OCI-LY7 (cell line): ENCODE results near the gene ERLIN1. TPM values are rescaled to one million over a fixed set of nuclear protein-coding genes. Genes with fewer than 3 reads are reported as not detected.

Experiments
- BruUV-seq: library from RNA; stranded (reverse); fragments of 400-500 nt; replicated peaks from 2 replicates; lab custom pipeline; 2021; lab: Mats Ljungman, UMichigan
- CTCF ChIA-PET: fragments of 300-600 bp; sonication (Branson Sonifier 250); formaldehyde crosslinking; loops from one replicate; lab custom pipeline; 2022; ENCODE audit warnings: antibody characterized with exemption; ENCODE audit not compliant: unreplicated experiment; lab: Charles Lee
- POLR2A ChIA-PET: fragments of 300-600 bp; sonication (Branson Sonifier 250); formaldehyde crosslinking; loops from one replicate; lab custom pipeline; 2022; ENCODE audit warnings: antibody characterized with exemption; lab: Charles Lee
- DNase-seq: peaks from one replicate; pipeline ENCODE4 v3.0.0-alpha.2; 2015; ENCODE audit warnings: low spot score
- H2AFZ ChIP-seq: fragments of 200-600 bp; sonication (generic), shearing (Covaris generic); 2 replicates; pipeline ENCODE4 v1.6.1; 2014; ENCODE audit warnings: mild to moderate bottlenecking, antibody characterized with exemption, low read length, moderate library complexity
- H3K27ac ChIP-seq: fragments of 200-600 bp; sonication (generic); 2 replicates; pipeline ENCODE4 v1.5.1; 2014; ENCODE audit warnings: mixed run types, low read depth, mild to moderate bottlenecking, moderate library complexity, low read length, inconsistent platforms; ENCODE audit not compliant: poor library complexity, severe bottlenecking
- H3K36me3 ChIP-seq: fragments of 200-600 bp; sonication (generic); 2 replicates; pipeline ENCODE4 v1.6.1; 2014; ENCODE audit warnings: mild to moderate bottlenecking, antibody characterized with exemption, low read length, moderate library complexity, mixed read lengths; ENCODE audit not compliant: insufficient read depth
- H3K4me1 ChIP-seq: fragments of 200-600 bp; sonication (generic); 2 replicates; pipeline ENCODE4 v1.5.1; 2014; ENCODE audit warnings: mild to moderate bottlenecking, low read length; ENCODE audit not compliant: insufficient read depth, poor library complexity, severe bottlenecking
- H3K4me2 ChIP-seq: fragments of 200-600 bp; sonication (generic); 2 replicates; pipeline ENCODE4 v1.6.1; 2014; ENCODE audit warnings: mild to moderate bottlenecking, low read length
- H3K4me3 ChIP-seq: fragments of 200-600 bp; sonication (generic); 2 replicates; pipeline ENCODE4 v1.5.1; 2014; ENCODE audit warnings: mild to moderate bottlenecking, low read depth, low read length; ENCODE audit not compliant: poor library complexity, severe bottlenecking
- H3K79me2 ChIP-seq: fragments of 200-600 bp; sonication (generic); 2 replicates; pipeline ENCODE4 v1.6.1; 2016; ENCODE audit warnings: low read depth, mild to moderate bottlenecking, low read length, moderate library complexity, mixed read lengths; ENCODE audit not compliant: insufficient read depth
- H3K9me2 ChIP-seq: fragments of 200-600 bp; sonication (generic); 2 replicates; pipeline ENCODE4 v1.6.1; 2016; ENCODE audit warnings: mild to moderate bottlenecking, low read length, mixed read lengths; ENCODE audit not compliant: insufficient read depth
- H3K9me3 ChIP-seq: fragments of 200-600 bp; sonication (generic); 2 replicates; pipeline ENCODE4 v1.6.1; 2014; ENCODE audit warnings: mild to moderate bottlenecking, mixed run types, low read length, mixed read lengths
- H4K20me1 ChIP-seq: fragments of 200-600 bp; sonication (generic); 2 replicates; pipeline ENCODE4 v1.6.1; 2014; ENCODE audit warnings: mild to moderate bottlenecking, antibody characterized with exemption, low read length, moderate library complexity, mixed read lengths; ENCODE audit not compliant: insufficient read depth
- EZH2phosphoT487 ChIP-seq: fragments of 200-600 bp; sonication (generic); IDR thresholded peaks from 2 replicates; pipeline ENCODE4 v1.6.1; 2018; ENCODE audit warnings: low read depth, borderline replicate concordance, mild to moderate bottlenecking, mixed run types, antibody characterized with exemption, low read length, moderate library complexity, mixed read lengths
- intact Hi-C: fragments of 100-400 bp; cut with micrococcal nuclease; formaldehyde crosslinking; loops from one replicate; pipeline ENCODE4 v1.10.0; 2022; ENCODE audit not compliant: unreplicated experiment
- total RNA-seq, 2 experiments: library from RNA; depleted of rRNA in 1 of 2; stranded (reverse); fragments of >200 nt in 1 of 2; shearing (Covaris generic) in 1 of 2; gene quantifications; 2 replicates each; pipeline ENCODE4 v1.2.3, GENCODE V29; 2014 to 2022
- TF ChIP-seq, protein P1 (sequence below): fragments of 200-600 bp; sonication (generic); conservative IDR thresholded peaks from 2 replicates; pipeline ENCODE4 v1.5.1; 2014; ENCODE audit warnings: mild to moderate bottlenecking, antibody characterized with exemption, low read length, moderate library complexity, mixed read lengths

The ERLIN1 gene
- total RNA-seq, 2 experiments from 2014 or later = 24.1 to 26.7 TPM

DNA sequence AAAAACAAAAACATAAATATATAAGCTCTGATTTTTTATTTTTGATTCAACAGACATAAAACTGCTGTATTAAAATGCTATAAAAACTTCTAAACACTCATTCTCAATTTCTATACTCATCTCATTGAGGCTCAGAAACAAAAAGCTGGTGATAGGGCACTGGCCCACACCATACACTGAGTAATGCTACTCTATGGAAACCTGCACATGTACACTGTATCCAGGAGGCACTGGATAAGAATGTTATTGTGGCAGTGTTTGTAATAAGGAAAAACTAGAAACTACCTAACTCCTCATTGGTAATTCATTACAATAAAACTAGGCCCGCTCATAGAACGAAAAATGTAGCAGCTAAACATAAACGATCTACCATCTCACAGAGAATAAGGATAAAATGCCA is 23.1 kb downstream of the ERLIN1 start:
- CTCF ChIA-PET = no interaction called here
- no TSS peak for BruUV-seq

DNA sequence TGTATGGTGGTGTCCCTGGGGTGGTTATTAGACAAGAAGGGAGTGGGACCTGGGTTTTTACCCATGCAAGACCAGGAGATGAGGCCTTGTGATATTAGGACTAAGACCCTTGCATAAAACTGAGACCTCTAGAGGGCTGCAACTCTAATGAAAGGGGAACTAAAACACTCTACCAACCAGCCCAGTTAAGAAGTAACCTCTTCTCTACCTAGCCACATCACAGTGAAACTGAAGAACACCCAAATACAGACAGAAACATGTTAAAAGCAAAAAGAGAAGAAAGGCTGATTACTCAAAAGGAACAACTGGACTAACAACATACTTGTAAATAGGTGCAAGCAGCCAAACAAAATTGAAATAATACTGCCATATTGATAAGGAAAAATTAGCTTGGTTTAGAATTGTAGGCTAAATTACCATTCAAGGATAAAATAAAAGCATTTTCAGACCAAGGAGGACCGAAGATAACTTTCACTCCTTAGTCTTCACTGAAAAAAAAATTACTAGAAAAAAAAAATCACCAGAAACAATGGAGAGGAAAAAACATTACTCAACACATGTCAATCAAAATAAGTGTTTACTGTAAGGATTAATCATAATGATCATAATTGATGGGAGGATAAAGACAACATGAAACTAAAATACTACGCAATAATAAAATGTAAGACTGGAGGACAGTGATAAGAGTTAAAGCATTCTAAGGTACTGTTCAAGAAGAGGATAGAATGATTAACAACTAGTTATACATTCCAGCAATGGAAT is 27.6 kb downstream of the ERLIN1 start:
- Histone ChIP-seq H2AFZ (no peak overlapping the region), H3K9me2 (no peaks in the 10 kb centered on the region), H4K20me1 (no peaks in the 10 kb centered on the region), H3K4me3 (no peak overlapping the region), H3K4me2 (no peak overlapping the region), H3K27ac (no peak overlapping the region), H3K79me2 (peaks cover 28% of the 10 kb centered on the region; the same call in 1 of the 2 replicates), H3K4me1 (no peaks in the 10 kb centered on the region), H3K36me3 (peaks cover 97% of the 10 kb centered on the region), H3K9me3 (0 out of 2 replicates have a peak, but pooled peaks cover 8% of the 10 kb centered on the region)
- no TSS peak for BruUV-seq
- ChIA-PET CTCF (no interaction called here), POLR2A (interaction anchor here (0.7 to 0.9 kb wide), 2 partner anchors 29 to 205 kb away, joined by 3 read pairs; no protein-coding TSS in a partner anchor)
- DNase-seq = no peak
- intact Hi-C loops = no loop called here
- TF ChIP-seq EZH2phosphoT487 = no peak
- TF ChIP-seq, protein P1, sequence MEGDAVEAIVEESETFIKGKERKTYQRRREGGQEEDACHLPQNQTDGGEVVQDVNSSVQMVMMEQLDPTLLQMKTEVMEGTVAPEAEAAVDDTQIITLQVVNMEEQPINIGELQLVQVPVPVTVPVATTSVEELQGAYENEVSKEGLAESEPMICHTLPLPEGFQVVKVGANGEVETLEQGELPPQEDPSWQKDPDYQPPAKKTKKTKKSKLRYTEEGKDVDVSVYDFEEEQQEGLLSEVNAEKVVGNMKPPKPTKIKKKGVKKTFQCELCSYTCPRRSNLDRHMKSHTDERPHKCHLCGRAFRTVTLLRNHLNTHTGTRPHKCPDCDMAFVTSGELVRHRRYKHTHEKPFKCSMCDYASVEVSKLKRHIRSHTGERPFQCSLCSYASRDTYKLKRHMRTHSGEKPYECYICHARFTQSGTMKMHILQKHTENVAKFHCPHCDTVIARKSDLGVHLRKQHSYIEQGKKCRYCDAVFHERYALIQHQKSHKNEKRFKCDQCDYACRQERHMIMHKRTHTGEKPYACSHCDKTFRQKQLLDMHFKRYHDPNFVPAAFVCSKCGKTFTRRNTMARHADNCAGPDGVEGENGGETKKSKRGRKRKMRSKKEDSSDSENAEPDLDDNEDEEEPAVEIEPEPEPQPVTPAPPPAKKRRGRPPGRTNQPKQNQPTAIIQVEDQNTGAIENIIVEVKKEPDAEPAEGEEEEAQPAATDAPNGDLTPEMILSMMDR = no peak

More for the DNA sequence above, 23.1 kb downstream of the ERLIN1 start:
- Histone ChIP-seq H3K9me3 (0 out of 2 replicates have a peak, but pooled peaks cover 8% of the 10 kb centered on the region), H4K20me1 (no peaks in the 10 kb centered on the region), H3K36me3 (peaks cover 96% of the 10 kb centered on the region), H2AFZ (no peak overlapping the region), H3K4me3 (no peak overlapping the region), H3K9me2 (no peaks in the 10 kb centered on the region), H3K27ac (no peak overlapping the region), H3K4me1 (no peaks in the 10 kb centered on the region), H3K4me2 (no peak overlapping the region), H3K79me2 (peaks cover 28% of the 10 kb centered on the region; the same call in 1 of the 2 replicates)
- TF ChIP-seq EZH2phosphoT487 = no peak
- TF ChIP-seq, protein P1 = no peak
- intact Hi-C loops = no loop called here
- POLR2A ChIA-PET = interaction anchor here (0.7 to 1.3 kb wide), 3 partner anchors 12 to 306 kb away, joined by 3 to 4 read pairs (median 4); no protein-coding TSS in a partner anchor
- DNase-seq = no peak
